ENCODE data around the gene FRMD4B.

FRMD4B gene

DNA sequence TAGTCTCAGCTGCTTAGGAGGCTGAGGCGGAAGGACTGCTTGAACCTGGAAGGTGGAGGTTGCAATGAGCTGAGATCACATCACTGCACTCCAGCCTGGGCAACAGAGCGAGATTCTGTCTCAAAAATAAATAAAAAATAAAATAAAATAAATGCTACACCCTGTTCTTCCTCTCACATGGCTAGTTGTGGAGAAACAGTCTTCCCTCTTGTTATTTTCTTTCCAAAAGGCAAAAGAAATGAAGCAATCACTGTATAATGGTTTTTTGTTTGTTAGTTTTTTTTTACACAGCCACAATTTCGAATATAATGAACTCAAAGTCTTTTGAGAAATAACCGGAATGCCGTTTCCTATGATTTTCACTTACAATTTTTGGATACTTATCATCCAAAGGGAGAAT is 4.9 kb upstream of the FRMD4B start:
- TF ChIP-seq, protein P1, sequence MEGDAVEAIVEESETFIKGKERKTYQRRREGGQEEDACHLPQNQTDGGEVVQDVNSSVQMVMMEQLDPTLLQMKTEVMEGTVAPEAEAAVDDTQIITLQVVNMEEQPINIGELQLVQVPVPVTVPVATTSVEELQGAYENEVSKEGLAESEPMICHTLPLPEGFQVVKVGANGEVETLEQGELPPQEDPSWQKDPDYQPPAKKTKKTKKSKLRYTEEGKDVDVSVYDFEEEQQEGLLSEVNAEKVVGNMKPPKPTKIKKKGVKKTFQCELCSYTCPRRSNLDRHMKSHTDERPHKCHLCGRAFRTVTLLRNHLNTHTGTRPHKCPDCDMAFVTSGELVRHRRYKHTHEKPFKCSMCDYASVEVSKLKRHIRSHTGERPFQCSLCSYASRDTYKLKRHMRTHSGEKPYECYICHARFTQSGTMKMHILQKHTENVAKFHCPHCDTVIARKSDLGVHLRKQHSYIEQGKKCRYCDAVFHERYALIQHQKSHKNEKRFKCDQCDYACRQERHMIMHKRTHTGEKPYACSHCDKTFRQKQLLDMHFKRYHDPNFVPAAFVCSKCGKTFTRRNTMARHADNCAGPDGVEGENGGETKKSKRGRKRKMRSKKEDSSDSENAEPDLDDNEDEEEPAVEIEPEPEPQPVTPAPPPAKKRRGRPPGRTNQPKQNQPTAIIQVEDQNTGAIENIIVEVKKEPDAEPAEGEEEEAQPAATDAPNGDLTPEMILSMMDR (IDR thresholded peaks at IDR 0.05; ENCODE audit: insufficient read depth, low read depth, low read length, missing control alignments), result no peak
- H3K4me3 ChIP-seq (ENCODE audit: low read depth, low read length), result no peak overlapping the region
- DNase-seq (ENCODE audit: low read depth), result no peak

DNA sequence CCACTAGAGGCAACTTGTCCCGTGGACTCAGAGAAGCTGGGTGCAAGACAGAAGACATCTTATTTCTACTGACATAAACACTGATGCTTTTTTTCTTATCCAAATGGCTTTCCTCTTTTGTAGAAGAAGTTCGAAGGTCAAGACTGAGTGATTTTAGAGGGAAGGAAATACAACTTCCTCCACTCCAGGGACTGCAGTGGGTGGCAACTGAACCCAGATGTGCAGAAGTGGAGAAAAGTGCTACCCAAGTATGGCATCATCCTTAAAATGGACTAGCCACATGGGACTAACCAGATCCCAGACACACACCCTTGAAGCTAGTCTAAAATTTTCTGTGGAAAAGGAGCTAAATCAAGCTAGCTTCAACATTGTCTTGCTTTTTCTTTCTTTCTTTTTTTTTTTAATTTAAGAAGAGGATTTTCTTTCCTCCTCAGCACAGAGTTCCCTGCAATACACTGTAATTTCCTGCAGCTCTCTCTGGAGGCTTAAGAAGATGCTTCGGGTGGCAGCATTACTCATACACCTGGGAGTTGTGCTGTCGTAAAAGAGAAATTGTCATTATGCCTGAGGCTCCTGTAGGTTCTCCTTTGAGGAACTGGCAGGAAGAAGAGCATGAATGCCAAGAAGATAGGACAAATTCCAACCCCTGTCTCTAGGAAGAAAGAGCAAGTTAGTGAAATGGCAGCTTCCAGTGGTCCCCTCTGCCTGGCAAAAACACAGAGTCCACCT is 3.8 kb upstream of the FRMD4B start:
- no peak overlapping the region for H3K4me3 ChIP-seq (ENCODE audit: low read depth, low read length)
- no peak for DNase-seq (ENCODE audit: low read depth)
- TF ChIP-seq, protein P1 (IDR thresholded peaks at IDR 0.05; ENCODE audit: insufficient read depth, low read depth, low read length, missing control alignments), result no peak

DNA sequence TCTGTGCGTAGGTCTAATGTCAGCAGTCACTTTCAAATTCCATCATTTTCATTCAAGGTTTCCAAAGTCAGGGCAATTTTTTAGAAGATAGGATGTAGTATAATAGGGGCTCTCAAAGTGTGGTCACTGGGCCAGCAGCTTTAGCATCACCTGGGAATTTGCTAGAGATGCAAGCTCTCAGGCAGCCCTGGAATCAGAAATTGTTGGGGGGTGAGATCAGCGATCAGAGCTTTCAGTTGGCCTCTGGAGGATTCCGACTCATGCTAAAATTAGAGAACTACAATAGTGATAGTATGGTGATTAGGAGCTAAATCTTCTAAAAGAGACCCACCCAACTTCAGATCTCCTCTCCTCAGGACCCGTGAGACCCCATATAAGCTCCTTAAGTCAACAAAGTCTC is 2.4 kb upstream of the FRMD4B start:
- TF ChIP-seq, protein P1 (IDR thresholded peaks at IDR 0.05; ENCODE audit: insufficient read depth, low read depth, low read length, missing control alignments), result no peak
- no peak overlapping the region for H3K4me3 ChIP-seq (ENCODE audit: low read depth, low read length)
- no peak for DNase-seq (ENCODE audit: low read depth)

DNA sequence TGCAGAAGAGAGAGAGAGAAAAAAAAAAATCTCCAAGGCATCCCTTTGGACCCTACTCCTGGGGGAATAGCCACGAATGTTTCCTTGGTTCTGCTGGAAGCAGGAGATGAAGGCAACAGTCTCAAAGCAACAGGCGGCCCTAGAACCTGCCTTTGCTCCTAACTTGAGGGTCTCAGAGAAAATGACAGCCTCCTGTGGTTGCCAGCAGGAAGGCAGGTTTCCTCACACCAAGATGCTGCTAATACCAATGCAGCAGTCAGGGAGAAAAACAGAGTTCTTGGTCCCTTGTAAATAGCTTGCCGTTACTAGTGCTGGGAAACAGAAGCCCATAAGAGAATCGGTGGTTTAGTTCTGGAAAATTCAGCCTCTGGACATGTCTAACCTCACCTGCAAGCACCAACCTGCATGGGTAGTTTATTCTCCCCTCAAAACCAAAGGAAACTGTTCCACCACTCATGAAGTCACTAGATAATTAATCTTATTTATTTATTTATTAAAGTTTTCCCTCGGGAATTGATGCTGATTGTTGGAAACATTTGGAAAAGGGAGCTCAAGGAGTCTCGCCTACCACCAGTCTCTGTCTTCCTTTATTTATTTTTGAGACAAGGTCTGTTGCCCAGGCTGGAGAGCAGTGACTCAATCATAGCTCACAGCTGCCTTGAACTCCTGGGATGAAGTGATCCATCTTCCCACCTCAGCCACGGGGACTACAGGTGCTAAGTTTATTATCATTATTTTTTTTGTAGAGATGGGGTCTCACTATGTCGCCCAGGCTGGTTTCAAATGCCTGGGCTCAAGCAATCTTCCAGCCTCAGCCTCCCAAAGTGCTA is 883 bp upstream of the FRMD4B start:
- peak overlapping the region; percentile 51 for H3K4me3 ChIP-seq (ENCODE audit: low read depth, low read length)
- no peak for DNase-seq (ENCODE audit: low read depth)
- TF ChIP-seq, protein P1 (IDR thresholded peaks at IDR 0.05; ENCODE audit: insufficient read depth, low read depth, low read length, missing control alignments), result no peak

DNA sequence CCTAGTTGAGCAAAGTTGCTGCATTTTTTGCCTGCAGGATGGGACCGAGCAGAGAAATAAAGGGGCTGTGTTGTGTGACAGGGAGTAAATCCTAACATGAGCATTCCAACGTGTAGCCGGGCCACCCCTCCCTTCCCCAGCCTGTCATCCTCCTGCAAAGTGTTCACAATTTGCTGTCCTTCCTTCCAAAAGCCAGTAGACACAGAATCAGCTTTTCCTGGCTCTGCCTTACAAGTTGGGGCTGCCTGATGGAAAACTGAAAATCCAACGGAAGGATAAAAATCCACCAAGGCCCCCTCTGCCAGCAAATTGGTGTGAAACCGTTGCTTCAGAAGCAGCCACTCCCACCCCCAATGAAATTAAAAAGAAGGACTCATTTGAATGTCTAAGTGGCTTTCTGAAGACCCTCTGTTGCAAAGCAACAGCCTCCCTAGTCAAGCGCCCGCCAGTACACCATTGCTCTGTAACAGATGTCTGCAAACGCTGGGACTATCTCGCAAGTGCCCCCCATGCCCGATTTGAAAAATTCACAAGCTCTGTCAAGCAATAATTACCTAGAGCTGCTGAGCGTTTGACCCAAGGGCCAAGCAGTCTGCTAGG is 665 bp downstream of the FRMD4B start:
- no peak for DNase-seq (ENCODE audit: low read depth)
- TF ChIP-seq, protein P1 (IDR thresholded peaks at IDR 0.05; ENCODE audit: insufficient read depth, low read depth, low read length, missing control alignments), result no peak
- H3K4me3 ChIP-seq (ENCODE audit: low read depth, low read length), result peak overlapping the region; percentile 51

DNA sequence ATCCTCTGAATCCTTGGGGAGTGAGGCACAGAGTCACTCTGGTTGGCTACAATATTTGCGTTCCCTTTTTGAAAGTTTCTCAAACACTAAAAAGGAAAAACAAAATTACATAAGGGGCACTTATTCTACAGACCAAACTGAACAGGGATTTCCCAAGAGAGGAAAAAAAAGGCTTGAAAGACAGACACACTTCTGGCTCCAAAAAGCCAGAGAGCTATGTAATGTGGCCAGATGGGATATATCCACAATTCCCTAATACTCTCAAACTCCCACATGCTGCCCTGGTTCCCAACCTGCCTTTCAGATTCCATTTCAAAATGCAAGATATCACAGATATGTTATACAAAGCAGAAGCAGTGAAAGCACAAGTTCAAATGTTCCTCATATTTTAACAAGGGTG is 1.6 kb downstream of the FRMD4B start:
- no peak overlapping the region for H3K4me3 ChIP-seq (ENCODE audit: low read depth, low read length)
- TF ChIP-seq, protein P1 (IDR thresholded peaks at IDR 0.05; ENCODE audit: insufficient read depth, low read depth, low read length, missing control alignments), result no peak
- DNase-seq (ENCODE audit: low read depth), result no peak
